Testis (tissue), 2 donors: ENCODE measurements around the gene BTBD6.

Source experiments
- POLR2A ChIP-seq: fragments of 450-650 bp; IDR thresholded peaks from one replicate; pipeline ENCODE4 v1.6.1; 2017; ENCODE audit warnings: antibody characterized with exemption, mild to moderate bottlenecking, moderate library complexity
- TF ChIP-seq, protein P1 (sequence below), 3 experiments: fragments of 450-650 bp in 2 of 3; fragments of 200-600 bp in 1 of 3; sonication (generic) in 1 of 3; IDR thresholded peaks; one replicate each; pipeline ENCODE4 v1.5.1; 2016 to 2019; ENCODE audit warnings: antibody characterized with exemption in 3 of 3, mild to moderate bottlenecking in 2 of 3, moderate library complexity in 1 of 3

DNA sequence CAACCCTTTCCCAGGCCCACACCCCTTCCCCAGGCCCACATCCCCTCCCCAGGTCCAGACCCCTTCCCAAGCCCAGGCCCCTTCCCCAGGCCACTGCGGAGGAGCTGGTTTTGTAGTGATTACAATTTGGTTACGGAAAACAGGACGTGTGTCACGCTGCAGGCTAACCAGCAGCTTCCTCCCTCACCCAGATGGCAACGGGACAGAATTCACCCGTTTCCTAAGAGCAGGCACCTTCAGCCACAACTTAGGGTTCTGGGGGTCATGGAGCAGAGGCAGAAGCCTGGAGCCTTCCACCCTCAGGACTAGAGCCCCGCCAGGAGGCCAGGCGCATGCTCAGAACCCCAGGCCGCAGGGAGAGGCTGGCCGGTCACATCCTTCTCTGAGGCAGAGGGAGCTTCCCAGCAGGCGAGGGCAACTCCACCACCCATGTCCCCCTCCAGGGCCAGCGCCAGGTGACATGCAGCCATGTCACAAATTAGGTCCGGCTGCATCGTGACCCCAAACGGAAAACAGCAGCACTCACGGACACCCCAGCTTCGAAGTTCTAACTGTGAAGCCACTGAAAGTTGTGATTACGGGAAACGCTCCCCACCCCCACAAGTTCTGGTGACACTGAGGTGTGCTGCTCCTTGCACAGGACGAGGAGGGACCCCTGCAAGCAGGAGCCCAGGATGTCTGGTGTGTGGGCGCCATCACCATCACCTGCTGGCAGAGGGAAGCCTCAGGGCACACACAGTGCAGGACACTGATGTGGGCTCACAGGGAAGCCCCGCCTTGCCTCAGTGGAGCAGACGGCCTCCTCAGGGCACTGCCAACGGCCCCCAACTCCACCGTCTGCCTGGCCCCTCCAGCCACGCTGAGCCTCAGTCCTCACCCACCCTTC lies 44.7 kb downstream of the BTBD6 start:
- TF ChIP-seq, protein P1, sequence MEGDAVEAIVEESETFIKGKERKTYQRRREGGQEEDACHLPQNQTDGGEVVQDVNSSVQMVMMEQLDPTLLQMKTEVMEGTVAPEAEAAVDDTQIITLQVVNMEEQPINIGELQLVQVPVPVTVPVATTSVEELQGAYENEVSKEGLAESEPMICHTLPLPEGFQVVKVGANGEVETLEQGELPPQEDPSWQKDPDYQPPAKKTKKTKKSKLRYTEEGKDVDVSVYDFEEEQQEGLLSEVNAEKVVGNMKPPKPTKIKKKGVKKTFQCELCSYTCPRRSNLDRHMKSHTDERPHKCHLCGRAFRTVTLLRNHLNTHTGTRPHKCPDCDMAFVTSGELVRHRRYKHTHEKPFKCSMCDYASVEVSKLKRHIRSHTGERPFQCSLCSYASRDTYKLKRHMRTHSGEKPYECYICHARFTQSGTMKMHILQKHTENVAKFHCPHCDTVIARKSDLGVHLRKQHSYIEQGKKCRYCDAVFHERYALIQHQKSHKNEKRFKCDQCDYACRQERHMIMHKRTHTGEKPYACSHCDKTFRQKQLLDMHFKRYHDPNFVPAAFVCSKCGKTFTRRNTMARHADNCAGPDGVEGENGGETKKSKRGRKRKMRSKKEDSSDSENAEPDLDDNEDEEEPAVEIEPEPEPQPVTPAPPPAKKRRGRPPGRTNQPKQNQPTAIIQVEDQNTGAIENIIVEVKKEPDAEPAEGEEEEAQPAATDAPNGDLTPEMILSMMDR (IDR thresholded peaks at IDR 0.05): no peak
- no peak for TF ChIP-seq POLR2A
